NCI-H526 (cell line): Measurements from ENCODE around the gene KIAA1549.

ENCODE experiments used
- DNase-seq, 2 experiments: peaks; one replicate each; lab custom pipeline; 2025; lab: John Stamatoyannopoulos, UW

The KIAA1549 gene

DNA sequence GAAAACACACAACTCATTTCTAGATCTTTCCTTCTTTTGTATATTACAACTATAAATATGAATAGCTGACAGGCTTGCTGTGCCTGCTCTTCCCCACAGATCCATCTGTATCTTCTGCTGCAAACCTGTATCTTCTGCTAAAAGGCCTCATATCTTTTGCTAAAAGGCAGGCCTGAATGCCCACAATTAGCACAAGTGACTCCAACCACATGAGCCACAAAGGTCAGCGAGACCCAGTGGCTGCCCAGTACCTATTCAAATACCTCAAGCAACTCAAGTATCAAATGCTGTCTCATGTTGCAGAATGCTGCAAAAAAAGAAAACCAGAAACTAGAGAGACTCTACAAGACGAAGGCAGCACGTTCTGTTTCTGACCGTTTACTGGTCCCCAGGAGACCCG lies 128.7 kb downstream of the KIAA1549 start:
- DNase-seq: no peak

GRCh38 chr7:138849701-138850100 lies 131.5 kb downstream of the KIAA1549 start:
- no peak for DNase-seq

- DNase-seq: no peak
Measured at GRCh38 chr7:138848056-138848980, 132.9 kb downstream of the KIAA1549 start.

DNA sequence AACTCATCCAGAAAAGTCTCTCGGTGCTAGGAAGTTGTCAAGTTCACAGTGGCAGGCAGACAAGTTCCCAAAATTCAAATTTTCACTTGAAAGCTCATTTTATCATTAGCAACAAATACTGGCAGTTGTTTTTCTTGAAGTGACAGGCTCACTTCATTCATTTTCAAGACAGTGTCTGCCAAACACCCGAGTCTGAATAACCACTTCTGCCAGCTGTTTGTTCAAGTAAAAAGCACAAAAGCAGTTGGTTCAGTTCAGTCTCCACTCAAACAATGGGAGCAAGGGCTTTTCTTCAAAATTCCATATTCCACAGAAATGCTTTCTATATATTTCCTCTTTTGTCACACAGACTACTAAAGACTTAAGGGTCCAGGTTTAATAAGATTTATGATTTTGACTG lies 135.5 kb downstream of the KIAA1549 start:
- DNase-seq: no peak

GRCh38 chr7:138843632-138844580 lies 137.3 kb downstream of the KIAA1549 start:
- DNase-seq: no peak

DNA sequence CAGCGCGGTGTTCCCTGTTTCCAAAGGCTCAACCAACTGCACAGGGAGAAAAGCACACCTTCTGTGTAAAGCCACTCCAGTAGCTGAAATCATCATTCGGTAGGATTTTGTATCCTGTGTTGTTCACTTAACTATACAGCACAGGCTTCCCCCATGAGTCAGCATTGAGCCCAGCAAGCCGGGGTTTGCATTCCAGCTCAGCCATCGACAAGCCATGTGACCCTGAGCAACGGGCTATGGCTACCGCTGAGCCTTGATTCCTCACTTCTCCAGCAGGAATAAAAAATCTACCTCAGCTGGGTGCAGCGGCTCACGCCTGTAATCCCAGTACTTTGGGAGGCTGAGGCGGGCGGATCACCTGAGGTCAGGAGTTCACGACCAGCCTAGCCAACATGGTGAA lies 139.1 kb downstream of the KIAA1549 start:
- no peak for DNase-seq

- DNase-seq: no peak
Measured at GRCh38 chr7:138838166-138838565, 143.0 kb downstream of the KIAA1549 start.

DNA sequence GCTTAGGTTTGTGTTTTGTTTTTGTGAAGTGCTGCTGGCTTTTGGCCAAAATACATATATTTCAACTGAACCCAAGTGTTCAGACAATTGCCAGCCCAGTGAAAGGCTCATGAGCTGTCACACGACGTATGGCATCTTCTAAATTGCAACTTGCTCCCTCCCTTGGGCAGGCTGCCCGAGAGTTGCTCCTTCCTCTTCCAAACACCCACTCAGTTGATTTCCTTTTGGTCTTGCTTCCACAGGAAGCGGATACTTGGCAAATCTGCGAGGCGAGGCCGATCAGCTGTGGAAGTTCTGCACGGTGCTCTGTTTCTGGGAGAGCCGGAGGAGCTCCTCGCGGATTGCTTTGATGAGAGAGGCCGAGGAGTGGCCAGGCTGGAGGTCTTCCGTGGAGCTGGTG lies 143.6 kb downstream of the KIAA1549 start:
- no peak for DNase-seq

DNA sequence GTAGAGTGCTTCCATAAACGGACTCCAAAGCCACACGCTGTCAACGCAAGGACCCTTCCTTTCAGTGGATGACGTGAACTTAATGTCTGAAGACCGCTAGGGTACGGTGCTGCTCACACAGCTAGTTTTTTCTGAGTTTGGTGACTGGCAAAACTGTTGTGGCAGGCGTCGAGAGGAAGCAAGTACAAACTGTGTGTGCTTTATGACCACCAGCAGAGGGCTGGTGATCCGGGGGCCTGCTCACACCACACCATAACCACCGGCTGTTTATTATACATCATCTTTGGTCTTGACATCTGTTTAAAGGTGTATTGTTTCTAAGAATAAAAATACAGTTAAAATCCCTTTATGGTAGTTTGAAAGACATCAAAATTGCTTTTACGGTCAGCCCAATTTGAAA lies 146.1 kb downstream of the KIAA1549 start:
- DNase-seq: no peak

GRCh38 chr7:138834583-138834982 lies 146.6 kb downstream of the KIAA1549 start:
- DNase-seq: no peak

- DNase-seq: no peak
Measured at GRCh38 chr7:138833596-138833995, 147.6 kb downstream of the KIAA1549 start.

DNA sequence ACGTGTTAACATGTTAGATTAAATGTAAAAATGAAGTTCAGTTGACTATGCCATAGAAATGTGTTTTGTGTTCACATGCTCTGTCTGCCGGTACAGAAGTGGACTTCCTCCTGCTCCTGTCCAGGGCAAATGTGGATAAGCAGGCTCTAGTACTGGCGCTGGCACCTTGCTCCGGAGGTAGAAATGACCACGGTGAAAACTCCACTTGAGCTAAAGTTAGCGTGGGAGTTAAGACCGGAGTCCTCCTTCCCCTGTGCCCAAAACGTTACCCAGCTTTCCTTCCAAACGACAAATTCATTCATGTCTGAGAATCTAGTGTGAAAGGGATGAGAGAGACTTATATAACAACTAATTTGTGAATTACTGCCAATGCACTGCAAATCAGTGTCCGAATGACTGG lies 148.2 kb downstream of the KIAA1549 start:
- DNase-seq: no peak

- no peak for DNase-seq
Measured at GRCh38 chr7:138829335-138829734, 151.9 kb downstream of the KIAA1549 start.

GRCh38 chr7:138828302-138828701 lies 152.9 kb downstream of the KIAA1549 start:
- DNase-seq: no peak

DNA sequence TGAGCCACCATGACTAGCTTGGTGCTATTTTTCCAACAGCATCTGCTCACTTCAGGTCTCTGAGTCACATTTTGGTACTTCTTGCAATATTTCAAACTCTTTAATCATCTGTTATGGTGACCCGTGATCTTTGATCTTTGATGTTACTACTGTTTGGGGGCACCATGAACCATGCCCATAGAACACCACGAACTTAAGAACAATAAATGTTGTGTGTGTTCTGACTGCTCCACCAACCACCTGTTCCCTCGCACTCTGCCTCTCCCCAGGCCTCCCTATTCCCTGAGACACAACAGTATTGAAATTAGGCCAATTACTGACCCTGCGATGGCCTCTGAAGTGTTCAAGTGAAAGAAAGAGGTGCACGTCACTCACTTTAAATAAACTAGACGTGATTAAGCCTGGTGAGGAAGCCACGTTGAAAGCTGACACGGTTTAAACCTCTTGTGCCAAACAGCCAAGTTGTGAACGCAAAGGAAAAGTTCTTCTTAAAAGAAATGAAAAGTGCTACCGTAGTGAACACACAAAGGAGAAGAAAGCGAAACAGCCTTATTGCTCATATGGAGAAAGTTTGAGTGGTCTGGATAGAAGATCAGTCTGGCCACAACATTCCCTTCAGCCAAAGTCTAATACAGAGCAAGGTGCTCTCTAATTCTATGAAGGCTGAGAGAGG lies 156.0 kb downstream of the KIAA1549 start:
- DNase-seq: no peak

GRCh38 chr7:138822867-138823535 lies 158.2 kb downstream of the KIAA1549 start:
- DNase-seq: no peak

DNA sequence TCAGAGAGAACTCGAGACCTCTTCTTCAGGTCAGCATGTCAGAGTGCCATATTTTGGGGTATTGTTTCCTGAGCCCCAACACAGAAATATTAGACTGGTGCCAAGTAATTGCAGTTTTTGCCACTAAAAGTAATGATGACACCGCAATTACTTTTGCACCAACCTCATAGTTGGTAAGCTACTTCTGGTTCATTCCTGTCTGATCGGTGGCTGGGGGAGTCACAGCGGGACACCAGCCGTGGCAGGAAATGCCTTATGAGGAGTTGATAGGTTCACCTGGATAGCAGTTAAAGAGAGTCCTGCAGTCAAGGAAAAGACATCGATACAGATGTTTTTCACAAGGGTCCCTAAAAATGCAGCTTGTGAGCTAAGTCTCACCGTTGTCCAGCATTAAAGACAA lies 159.3 kb downstream of the KIAA1549 start:
- no peak for DNase-seq

GRCh38 chr7:138819625-138820024 lies 161.6 kb downstream of the KIAA1549 start:
- no peak for DNase-seq

- no peak for DNase-seq
Measured at GRCh38 chr7:138816650-138817049, 164.5 kb downstream of the KIAA1549 start.

GRCh38 chr7:138814816-138815332 lies 166.3 kb downstream of the KIAA1549 start:
- no peak for DNase-seq

- DNase-seq: no peak
Measured at GRCh38 chr7:138813945-138814344, 167.2 kb downstream of the KIAA1549 start.
